PC-9 (cell line): Measurements from ENCODE around the gene CDON.

Experiments
- CTCF ChIP-seq: fragments of 200-600 bp; sonication (generic); conservative IDR thresholded peaks from 2 replicates; pipeline ENCODE4 v1.6.1; 2017; ENCODE audit warnings: mixed run types, antibody characterized with exemption, mild to moderate bottlenecking, moderate library complexity
- EZH2 ChIP-seq: fragments of 200-600 bp; sonication (generic); IDR thresholded peaks from 2 replicates; pipeline ENCODE4 v1.8.0; 2017; ENCODE audit warnings: antibody characterized with exemption, low read depth

- TF ChIP-seq CTCF (no peak), EZH2 (no peak)
These were observed 3.4 kb downstream of the CDON start for GRCh38 chr11:126059238-126059781.
